IMR-90 (cell line): ENCODE data around the gene VIPR2.

Source experiments
- BHLHE40 ChIP-seq: fragments of 150-350 bp; IDR thresholded peaks from 2 replicates; pipeline ENCODE4 v1.6.1; 2016; ENCODE audit warnings: mild to moderate bottlenecking, low read depth, low read length
- CEBPB ChIP-seq: IDR thresholded peaks from 2 replicates; pipeline ENCODE4 v1.6.1; 2012; ENCODE audit warnings: low read depth, low read length, improper control_type of control experiment
- CHD1 ChIP-seq: IDR thresholded peaks from 2 replicates; pipeline ENCODE4 v1.6.1; 2012; ENCODE audit warnings: low read depth, low read length, improper control_type of control experiment
- FOS ChIP-seq: fragments of 150-350 bp; IDR thresholded peaks from 2 replicates; pipeline ENCODE4 v1.6.1; 2016; ENCODE audit warnings: low read depth, low read length
- MAZ ChIP-seq: IDR thresholded peaks from 2 replicates; pipeline ENCODE4 v1.6.1; 2012; ENCODE audit warnings: low read depth, mild to moderate bottlenecking, low read length, improper control_type of control experiment, moderate library complexity, borderline replicate concordance
- NFE2L2 ChIP-seq: fragments of 150-350 bp; IDR thresholded peaks from 2 replicates; pipeline ENCODE4 v1.6.1; 2016; ENCODE audit warnings: low read depth, mild to moderate bottlenecking, low read length
- POLR2A ChIP-seq: IDR thresholded peaks from 2 replicates; pipeline ENCODE4 v1.6.1; 2012; ENCODE audit warnings: mild to moderate bottlenecking, low read depth, low read length
- RAD21 ChIP-seq: IDR thresholded peaks from 2 replicates; pipeline ENCODE4 v1.6.1; 2012; ENCODE audit warnings: low read length, improper control_type of control experiment
- RCOR1 ChIP-seq: IDR thresholded peaks from 2 replicates; pipeline ENCODE4 v1.6.1; 2012; ENCODE audit warnings: mild to moderate bottlenecking, low read length, improper control_type of control experiment; ENCODE audit not compliant: insufficient replicate concordance
- RFX5 ChIP-seq: IDR thresholded peaks from 2 replicates; pipeline ENCODE4 v1.8.0; 2012; ENCODE audit warnings: low read depth, mild to moderate bottlenecking, low read length, moderate library complexity
- SMC3 ChIP-seq: fragments of 150-350 bp; IDR thresholded peaks from 2 replicates; pipeline ENCODE4 v1.6.1; 2016; ENCODE audit warnings: low read depth, mild to moderate bottlenecking, antibody characterized with exemption, low read length, moderate library complexity
- TF ChIP-seq, protein P1 (sequence below): conservative IDR thresholded peaks from 2 replicates; pipeline ENCODE4 v1.5.1; 2012; ENCODE audit warnings: mild to moderate bottlenecking, low read depth, low read length, improper control_type of control experiment
- TF ChIP-seq, protein P2 (sequence below): fragments of 150-350 bp; IDR thresholded peaks from 2 replicates; pipeline ENCODE4 v1.6.1; 2017; ENCODE audit warnings: mild to moderate bottlenecking, antibody characterized with exemption, low read length, low read depth

DNA sequence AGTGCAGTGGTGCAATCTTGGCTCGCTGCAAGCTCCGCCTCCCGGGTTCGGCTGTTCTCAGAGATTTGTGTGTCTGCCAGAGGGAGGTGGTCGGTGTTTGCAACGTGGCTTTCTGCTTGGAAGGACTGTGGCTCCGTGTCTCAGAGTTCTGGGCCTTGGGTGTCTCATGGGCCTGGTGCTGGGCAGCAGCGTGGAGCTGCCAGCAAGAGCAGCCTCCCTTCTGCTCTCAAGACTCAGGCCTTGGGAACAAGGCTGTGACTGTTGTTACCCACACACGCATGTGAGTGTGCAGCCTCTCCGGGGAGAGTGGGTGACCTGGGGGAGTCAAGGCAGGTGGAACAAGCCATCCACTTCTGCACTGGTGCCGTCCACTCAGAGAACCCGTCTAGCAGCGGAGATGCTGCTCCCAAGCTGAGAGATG, 52.0 kb downstream of the VIPR2 start:
- TF ChIP-seq BHLHE40 (no peak), NFE2L2 (no peak), POLR2A (no peak), CEBPB (no peak), MAZ (no peak), SMC3 (no peak), RFX5 (no peak), FOS (no peak), RAD21 (no peak), CHD1 (no peak), RCOR1 (no peak)
- TF ChIP-seq, protein P1, sequence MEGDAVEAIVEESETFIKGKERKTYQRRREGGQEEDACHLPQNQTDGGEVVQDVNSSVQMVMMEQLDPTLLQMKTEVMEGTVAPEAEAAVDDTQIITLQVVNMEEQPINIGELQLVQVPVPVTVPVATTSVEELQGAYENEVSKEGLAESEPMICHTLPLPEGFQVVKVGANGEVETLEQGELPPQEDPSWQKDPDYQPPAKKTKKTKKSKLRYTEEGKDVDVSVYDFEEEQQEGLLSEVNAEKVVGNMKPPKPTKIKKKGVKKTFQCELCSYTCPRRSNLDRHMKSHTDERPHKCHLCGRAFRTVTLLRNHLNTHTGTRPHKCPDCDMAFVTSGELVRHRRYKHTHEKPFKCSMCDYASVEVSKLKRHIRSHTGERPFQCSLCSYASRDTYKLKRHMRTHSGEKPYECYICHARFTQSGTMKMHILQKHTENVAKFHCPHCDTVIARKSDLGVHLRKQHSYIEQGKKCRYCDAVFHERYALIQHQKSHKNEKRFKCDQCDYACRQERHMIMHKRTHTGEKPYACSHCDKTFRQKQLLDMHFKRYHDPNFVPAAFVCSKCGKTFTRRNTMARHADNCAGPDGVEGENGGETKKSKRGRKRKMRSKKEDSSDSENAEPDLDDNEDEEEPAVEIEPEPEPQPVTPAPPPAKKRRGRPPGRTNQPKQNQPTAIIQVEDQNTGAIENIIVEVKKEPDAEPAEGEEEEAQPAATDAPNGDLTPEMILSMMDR: no peak
- TF ChIP-seq, protein P2, sequence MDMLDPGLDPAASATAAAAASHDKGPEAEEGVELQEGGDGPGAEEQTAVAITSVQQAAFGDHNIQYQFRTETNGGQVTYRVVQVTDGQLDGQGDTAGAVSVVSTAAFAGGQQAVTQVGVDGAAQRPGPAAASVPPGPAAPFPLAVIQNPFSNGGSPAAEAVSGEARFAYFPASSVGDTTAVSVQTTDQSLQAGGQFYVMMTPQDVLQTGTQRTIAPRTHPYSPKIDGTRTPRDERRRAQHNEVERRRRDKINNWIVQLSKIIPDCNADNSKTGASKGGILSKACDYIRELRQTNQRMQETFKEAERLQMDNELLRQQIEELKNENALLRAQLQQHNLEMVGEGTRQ: no peak
